Osteoblast (primary cell): ENCODE data around the gene KCNS1. TPM values are rescaled to one million over a fixed set of nuclear protein-coding genes. Genes with fewer than 3 reads are reported as not detected.
A peak's percentile ranks its signal among the peaks of the same experiment; 100 is the strongest.

ENCODE experiments used
- DNase-seq: peaks from one replicate; pipeline ENCODE4 v3.0.0; 2011; ENCODE audit warnings: low spot score, mixed read lengths; ENCODE audit not compliant: insufficient read length; ENCODE audit errors: missing footprints
- H2AFZ ChIP-seq: 2 replicates; pipeline ENCODE4 v1.6.0; 2011; ENCODE audit warnings: mild to moderate bottlenecking, low read length
- H3K27ac ChIP-seq: 2 replicates; pipeline ENCODE4 v1.5.1; 2011; ENCODE audit warnings: mild to moderate bottlenecking, low read depth, low read length, moderate library complexity
- H3K27me3 ChIP-seq: 2 replicates; pipeline ENCODE4 v1.6.0; 2012; ENCODE audit warnings: mild to moderate bottlenecking, control low read depth, inconsistent platforms, low read length, moderate library complexity; ENCODE audit not compliant: insufficient read depth
- H3K36me3 ChIP-seq: 2 replicates; pipeline ENCODE4 v1.5.1; 2011; ENCODE audit warnings: mild to moderate bottlenecking, low read length, control low read depth, moderate library complexity; ENCODE audit not compliant: insufficient read depth
- H3K4me1 ChIP-seq: 2 replicates; pipeline ENCODE4 v1.5.1; 2011; ENCODE audit warnings: mild to moderate bottlenecking, low read length, control low read depth, moderate library complexity; ENCODE audit not compliant: insufficient read depth
- H3K4me2 ChIP-seq: 2 replicates; pipeline ENCODE4 v1.6.0; 2011; ENCODE audit warnings: mild to moderate bottlenecking, low read length; ENCODE audit not compliant: insufficient read depth
- H3K4me3 ChIP-seq: fragments of 200-600 bp; sonication (generic); 3 replicates; pipeline ENCODE4 v1.5.1; 2012; ENCODE audit warnings: mild to moderate bottlenecking, low read length, inconsistent platforms; ENCODE audit not compliant: insufficient read depth
- H3K79me2 ChIP-seq: 2 replicates; pipeline ENCODE4 v1.6.0; 2012; ENCODE audit warnings: mild to moderate bottlenecking, low read length, control low read depth, inconsistent platforms; ENCODE audit not compliant: insufficient read depth
- H3K9me3 ChIP-seq: 2 replicates; pipeline ENCODE4 v1.5.1; 2011; ENCODE audit warnings: low read depth, low read length, control low read depth
- H4K20me1 ChIP-seq: 2 replicates; pipeline ENCODE4 v1.6.0; 2012; ENCODE audit warnings: mild to moderate bottlenecking, low read length, control low read depth; ENCODE audit not compliant: insufficient read depth
- CTCF ChIP-seq: IDR thresholded peaks from 2 replicates; pipeline ENCODE4 v1.5.1; 2011; ENCODE audit warnings: mild to moderate bottlenecking, low read depth, low read length, moderate library complexity; ENCODE audit errors: extremely low read depth
- total RNA-seq: library from RNA; depleted of rRNA; stranded (reverse); fragments of >200 nt; gene quantifications from 2 replicates; pipeline ENCODE4 v1.2.3, GENCODE V29; 2012

The KCNS1 gene
- total RNA-seq, 1 donor, result 1.1 TPM

GRCh38 chr20:45138561-45139300 lies 37.8 kb upstream of the KCNS1 start:
- no peaks in the 10 kb centered on the region for H3K36me3 ChIP-seq
- no peak overlapping the region for H3K4me3 ChIP-seq
- no peak for DNase-seq
- H3K27me3 ChIP-seq, result peaks cover 17% of the 10 kb centered on the region
- no peaks in the 10 kb centered on the region for H3K4me1 ChIP-seq
- H2AFZ ChIP-seq, result no peak overlapping the region
- no peaks in the 10 kb centered on the region for H3K79me2 ChIP-seq
- no peak overlapping the region for H3K27ac ChIP-seq
- H3K4me2 ChIP-seq, result no peak overlapping the region
- H3K9me3 ChIP-seq, result no peaks in the 10 kb centered on the region
- TF ChIP-seq CTCF, result peak; percentile 73
- H4K20me1 ChIP-seq, result no peaks in the 10 kb centered on the region

GRCh38 chr20:45136911-45137310 lies 36.0 kb upstream of the KCNS1 start:
- Histone ChIP-seq H3K27ac (no peak overlapping the region), H3K4me3 (no peak overlapping the region), H3K4me2 (no peak overlapping the region), H4K20me1 (no peaks in the 10 kb centered on the region), H3K27me3 (peaks cover 18% of the 10 kb centered on the region), H3K9me3 (no peaks in the 10 kb centered on the region), H3K4me1 (no peaks in the 10 kb centered on the region), H3K36me3 (no peaks in the 10 kb centered on the region), H2AFZ (no peak overlapping the region), H3K79me2 (no peaks in the 10 kb centered on the region)
- DNase-seq, result no peak
- no peak for TF ChIP-seq CTCF

GRCh38 chr20:45128099-45128498 lies 27.2 kb upstream of the KCNS1 start:
- H3K27ac ChIP-seq, result no peak overlapping the region
- DNase-seq, result no peak

More at GRCh38 chr20:45128099-45128498, 27.2 kb upstream of the KCNS1 start:
- Histone ChIP-seq H3K9me3 (no peaks in the 10 kb centered on the region), H3K4me1 (no peaks in the 10 kb centered on the region), H3K4me3 (no peak overlapping the region), H3K79me2 (no peaks in the 10 kb centered on the region), H3K27me3 (peaks cover 42% of the 10 kb centered on the region), H2AFZ (no peak overlapping the region), H3K36me3 (no peaks in the 10 kb centered on the region), H4K20me1 (no peaks in the 10 kb centered on the region), H3K4me2 (no peak overlapping the region)
- TF ChIP-seq CTCF, result no peak
